Natural killer cell (primary cell): ENCODE results near the gene ZNF718. TPM values are rescaled to one million over a fixed set of nuclear protein-coding genes. Genes with fewer than 3 reads are reported as not detected.

Source experiments
- ATAC-seq, 3 donors: fragments of 150-1000 bp in 2 of 3; fragments of 200-7000 bp in 1 of 3; cut with Tn5 transposase; 1 replicate in 1 of 3; 2 replicates in 2 of 3; pipeline ENCODE4 v1.10.0; 2021; ENCODE audit warnings: mild to moderate bottlenecking in 2 of 3, moderate library complexity in 2 of 3
- DNase-seq, 2 donors: peaks; one replicate each; pipeline versions ENCODE4 v3.0.0 to v3.0.0-alpha.2; 2013 to 2021; ENCODE audit warnings: mixed read lengths in 1 of 2
- H3K27ac ChIP-seq: one replicate; pipeline ENCODE4 v1.5.1; 2013; ENCODE audit warnings: mild to moderate bottlenecking, low read length
- H3K27me3 ChIP-seq: one replicate; pipeline ENCODE4 v1.6.1; 2013; ENCODE audit warnings: low read length; ENCODE audit not compliant: control insufficient read depth, insufficient read depth
- H3K36me3 ChIP-seq: one replicate; pipeline ENCODE4 v1.6.1; 2013; ENCODE audit warnings: low read length; ENCODE audit not compliant: control insufficient read depth, insufficient read depth
- H3K4me1 ChIP-seq: one replicate; pipeline ENCODE4 v1.6.1; 2013; ENCODE audit warnings: low read length; ENCODE audit not compliant: control insufficient read depth, insufficient read depth
- H3K4me3 ChIP-seq: one replicate; pipeline ENCODE4 v1.5.1; 2013; ENCODE audit warnings: low read length
- H3K9me3 ChIP-seq: one replicate; pipeline ENCODE4 v1.6.1; 2013; ENCODE audit warnings: low read length; ENCODE audit not compliant: control insufficient read depth, insufficient read depth
- H3K27ac Mint-ChIP-seq, 2 donors: one replicate each; pipeline ENCODE4 v1.8.0; 2022; ENCODE audit warnings: mild to moderate bottlenecking in 2 of 2, mixed read lengths in 2 of 2, moderate library complexity in 1 of 2
- H3K27me3 Mint-ChIP-seq, 2 donors: one replicate each; pipeline ENCODE4 v1.8.0; 2022; ENCODE audit warnings: low read depth in 2 of 2, mixed read lengths in 2 of 2
- H3K36me3 Mint-ChIP-seq: one replicate; pipeline ENCODE4 v1.8.0; 2022; ENCODE audit warnings: mixed read lengths
- H3K4me1 Mint-ChIP-seq, 2 donors: one replicate each; pipeline ENCODE4 v1.8.0; 2022; ENCODE audit warnings: mixed read lengths in 2 of 2
- H3K4me3 Mint-ChIP-seq: one replicate; pipeline ENCODE4 v1.8.0; 2022; ENCODE audit warnings: mild to moderate bottlenecking, moderate library complexity, mixed read lengths
- H3K9me3 Mint-ChIP-seq, 2 donors: one replicate each; pipeline ENCODE4 v1.8.0; 2022; ENCODE audit warnings: mixed read lengths in 2 of 2
- WGBS: methylation state at CpG from one replicate; pipeline ENCODE4 v1.1.7; 2013; ENCODE audit warnings: missing lambda C conversion rate; ENCODE audit not compliant: insufficient coverage; 5-methylcytosine and 5-hydroxymethylcytosine counted together
- intact Hi-C: fragments of 100-400 bp; cut with micrococcal nuclease; formaldehyde crosslinking; loops from one replicate; pipeline ENCODE4 v1.14.2; 2022
- total RNA-seq, 4 donors: library from RNA; stranded (reverse); fragments of 120-200 nt in 1 of 4; gene quantifications; one replicate each; pipeline versions ENCODE4 v1.2.3 to v1.2.4, GENCODE V29; 2013 to 2022
- TF ChIP-seq, protein P1 (sequence below): fragments of 200-600 bp; IDR thresholded peaks from one replicate; pipeline ENCODE4 v1.8.0; 2022; ENCODE audit warnings: antibody characterized with exemption

ZNF718 gene
- total RNA-seq, 3 donors from 2014 or later (not counting 1 experiment from before 2014, with no cell fraction given) = 7.9 to 16.1 (median 15.1) TPM

DNA sequence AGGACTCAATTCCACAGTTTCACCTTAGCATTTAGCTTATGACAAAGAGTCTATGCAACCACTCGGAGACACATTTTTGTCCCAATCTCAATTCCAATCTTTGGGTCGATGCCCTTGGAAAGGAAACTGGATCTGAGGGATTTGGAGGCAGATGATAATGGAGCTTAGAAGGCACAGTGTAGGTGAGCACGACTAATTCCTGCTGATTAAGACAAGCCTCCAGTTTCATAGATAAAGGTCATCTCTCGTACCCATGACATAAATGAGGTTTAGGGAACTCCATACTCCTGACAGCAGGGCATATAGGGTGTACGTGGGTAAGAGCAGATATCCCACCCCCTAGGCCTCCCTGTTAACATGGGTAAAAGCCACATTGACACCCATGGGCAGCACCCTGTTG, 24.4 kb upstream of the ZNF718 start:
- no peak overlapping the region for H3K4me3 Mint-ChIP-seq

DNA sequence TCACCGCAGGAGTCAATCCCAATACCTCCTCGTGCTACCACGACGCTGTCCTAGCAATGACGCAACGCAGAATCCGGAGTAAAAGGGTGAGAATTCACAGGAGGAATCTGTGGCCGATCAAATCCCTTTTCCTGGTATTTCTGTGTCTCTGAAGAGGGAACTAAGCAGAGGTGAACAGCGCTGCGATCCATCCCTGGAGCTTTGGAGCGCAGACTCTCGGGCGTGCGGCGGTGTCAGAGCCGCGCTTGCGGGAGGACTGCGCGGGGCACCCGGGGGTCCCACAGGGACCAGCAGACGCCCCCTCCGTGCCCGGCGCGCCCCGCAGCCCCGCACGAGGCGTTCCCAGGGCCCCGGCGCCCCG, 17.2 kb upstream of the ZNF718 start:
- Histone ChIP-seq H3K36me3 (no peaks in the 10 kb centered on the region), H3K27me3 (peaks cover 21% of the 10 kb centered on the region), H3K9me3 (peaks cover 23% of the 10 kb centered on the region), H3K27ac (no peak overlapping the region), H3K4me1 (peaks cover 7% of the 10 kb centered on the region), H3K4me3 (no peak overlapping the region)
- Mint-ChIP-seq H3K9me3 (peaks cover 2 to 6% of the 10 kb centered on the region in 2 donors), H3K36me3 (peaks cover 22% of the 10 kb centered on the region), H3K27ac (no peak overlapping the region), H3K4me3 (peak overlapping the region; percentile 37), H3K4me1 (peaks cover 13 to 15% of the 10 kb centered on the region in 2 donors), H3K27me3 (peaks cover 26 to 44% of the 10 kb centered on the region in 2 donors)
- DNase-seq (no peak), ATAC-seq (no peak)
- WGBS = 28% methylated on average over 33 of the region's 33 CpGs
- TF ChIP-seq, protein P1, sequence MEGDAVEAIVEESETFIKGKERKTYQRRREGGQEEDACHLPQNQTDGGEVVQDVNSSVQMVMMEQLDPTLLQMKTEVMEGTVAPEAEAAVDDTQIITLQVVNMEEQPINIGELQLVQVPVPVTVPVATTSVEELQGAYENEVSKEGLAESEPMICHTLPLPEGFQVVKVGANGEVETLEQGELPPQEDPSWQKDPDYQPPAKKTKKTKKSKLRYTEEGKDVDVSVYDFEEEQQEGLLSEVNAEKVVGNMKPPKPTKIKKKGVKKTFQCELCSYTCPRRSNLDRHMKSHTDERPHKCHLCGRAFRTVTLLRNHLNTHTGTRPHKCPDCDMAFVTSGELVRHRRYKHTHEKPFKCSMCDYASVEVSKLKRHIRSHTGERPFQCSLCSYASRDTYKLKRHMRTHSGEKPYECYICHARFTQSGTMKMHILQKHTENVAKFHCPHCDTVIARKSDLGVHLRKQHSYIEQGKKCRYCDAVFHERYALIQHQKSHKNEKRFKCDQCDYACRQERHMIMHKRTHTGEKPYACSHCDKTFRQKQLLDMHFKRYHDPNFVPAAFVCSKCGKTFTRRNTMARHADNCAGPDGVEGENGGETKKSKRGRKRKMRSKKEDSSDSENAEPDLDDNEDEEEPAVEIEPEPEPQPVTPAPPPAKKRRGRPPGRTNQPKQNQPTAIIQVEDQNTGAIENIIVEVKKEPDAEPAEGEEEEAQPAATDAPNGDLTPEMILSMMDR = no peak
- intact Hi-C loops = no loop called here

More for the DNA sequence above, 24.4 kb upstream of the ZNF718 start:
- Mint-ChIP-seq H3K9me3 (peaks cover 2 to 11% of the 10 kb centered on the region in 2 donors), H3K27ac (no peak overlapping the region), H3K4me1 (no peaks in the 10 kb centered on the region), H3K36me3 (peaks cover 32% of the 10 kb centered on the region), H3K27me3 (peaks cover 0 to 3% of the 10 kb centered on the region in 2 donors)
- DNase-seq = no peak
- Histone ChIP-seq H3K9me3 (peaks cover 65% of the 10 kb centered on the region), H3K4me3 (no peak overlapping the region), H3K36me3 (no peaks in the 10 kb centered on the region), H3K27me3 (no peaks in the 10 kb centered on the region), H3K27ac (no peak overlapping the region), H3K4me1 (no peaks in the 10 kb centered on the region)
- intact Hi-C loops = no loop called here
- TF ChIP-seq, protein P1 = no peak
- no peak for ATAC-seq
- 89% methylated on average over 5 of the region's 5 CpGs for WGBS

DNA sequence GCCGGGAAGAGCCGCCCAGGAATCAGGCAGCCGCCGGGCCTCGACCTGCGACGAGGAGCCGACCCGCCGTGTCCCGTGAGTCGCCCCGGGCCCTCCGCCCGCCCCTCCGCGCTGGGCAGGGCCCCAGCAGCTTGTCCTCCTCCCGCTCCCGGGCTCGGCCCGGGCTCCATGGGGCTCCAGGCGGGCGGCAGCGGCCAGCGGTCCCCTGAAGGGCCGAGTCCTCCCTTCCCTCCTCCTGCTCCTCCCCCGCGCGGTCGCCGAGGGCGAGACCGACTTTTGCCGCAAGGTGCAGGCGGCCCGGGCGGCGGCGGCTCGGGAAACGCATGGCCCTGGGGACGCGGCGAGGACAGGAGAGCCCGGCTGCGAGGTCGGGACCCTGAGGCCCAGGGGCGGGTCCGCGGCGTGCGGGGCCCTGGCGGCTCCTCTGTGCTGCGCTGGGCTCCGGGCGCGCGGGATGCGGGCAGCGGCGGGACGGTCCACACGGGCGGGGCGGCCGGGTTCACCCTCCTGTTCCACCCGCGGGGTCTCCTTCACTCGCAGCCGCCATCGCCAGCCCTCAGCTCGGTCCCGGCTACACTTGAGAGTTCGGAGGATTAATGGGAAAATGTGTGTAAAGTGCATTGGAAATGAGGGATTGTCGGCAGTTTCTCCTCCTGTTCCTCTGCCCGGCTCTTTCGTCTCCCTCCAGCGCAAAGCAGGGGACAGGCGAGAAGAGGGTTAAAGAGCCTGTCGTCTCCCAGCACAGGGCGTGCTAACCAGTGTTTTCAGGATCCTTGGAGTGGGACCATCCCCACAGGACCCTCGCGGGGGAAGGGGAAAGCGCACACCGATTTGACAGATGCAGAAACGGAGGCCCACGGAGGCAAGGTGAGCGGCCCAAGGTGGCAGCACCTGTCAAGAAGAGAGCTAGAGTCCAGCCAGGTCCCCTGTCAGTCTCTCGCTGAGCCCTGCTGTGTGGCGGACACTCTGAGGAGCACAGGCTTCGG, 16.6 kb upstream of the ZNF718 start:
- peaks cover under 1 to 4% of the 10 kb centered on the region in 2 donors for H3K9me3 Mint-ChIP-seq
- peak overlapping the region; percentile 60 for H3K4me3 Mint-ChIP-seq
- no peak overlapping the region for H3K4me3 ChIP-seq
- TF ChIP-seq, protein P1 = no peak
- DNase-seq (no peak), ATAC-seq (peak in 2 of 3 donors; percentile 47 to 67)
- peaks cover 7% of the 10 kb centered on the region for H3K4me1 ChIP-seq
- no peak overlapping the region for H3K27ac ChIP-seq
- no peaks in the 10 kb centered on the region for H3K36me3 ChIP-seq
- 19% methylated on average over 91 of the region's 91 CpGs for WGBS
- intact Hi-C loops = no loop called here
- H3K4me1 Mint-ChIP-seq = peaks cover 16 to 19% of the 10 kb centered on the region in 2 donors
- H3K27me3 ChIP-seq = peaks cover 21% of the 10 kb centered on the region
- H3K36me3 Mint-ChIP-seq = peaks cover 18% of the 10 kb centered on the region
- peaks cover 17% of the 10 kb centered on the region for H3K9me3 ChIP-seq
- H3K27me3 Mint-ChIP-seq = peaks cover 26 to 44% of the 10 kb centered on the region in 2 donors
- no peak overlapping the region for H3K27ac Mint-ChIP-seq
